HG03159 (cell line): ENCODE data around the gene VSIG10.
"Not testable (repeated sequence)": the region's sequence is repeated elsewhere in the genome, so short reads cannot be mapped to it uniquely, and the experiment has no call there.

ENCODE experiments used
- ATAC-seq: cut with Tn5 transposase; IDR thresholded peaks from one replicate; pipeline ENCODE4 v1.9.1; 2021; ENCODE audit warnings: mild to moderate bottlenecking, moderate library complexity; ENCODE audit not compliant: unreplicated experiment

The VSIG10 gene

DNA sequence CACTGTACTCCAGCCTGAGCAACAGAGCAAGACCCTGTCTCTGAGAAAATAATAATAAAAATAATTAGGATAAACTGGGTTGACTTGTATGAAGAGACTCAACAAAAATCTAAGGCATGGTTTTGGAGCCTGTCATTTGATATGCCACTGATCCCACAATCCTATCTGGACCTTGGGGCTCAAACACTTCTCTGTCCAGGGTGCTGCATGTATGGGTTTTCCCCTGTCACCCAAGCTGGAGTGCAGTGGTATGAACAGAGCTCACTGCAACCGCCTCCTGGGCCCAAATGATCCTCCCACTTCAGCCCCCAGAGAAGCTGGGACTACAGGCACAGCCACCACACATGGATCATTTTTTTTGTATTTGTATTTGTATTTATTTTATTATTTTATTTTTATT, 5.3 kb upstream of the VSIG10 start:
- no peak for ATAC-seq

DNA sequence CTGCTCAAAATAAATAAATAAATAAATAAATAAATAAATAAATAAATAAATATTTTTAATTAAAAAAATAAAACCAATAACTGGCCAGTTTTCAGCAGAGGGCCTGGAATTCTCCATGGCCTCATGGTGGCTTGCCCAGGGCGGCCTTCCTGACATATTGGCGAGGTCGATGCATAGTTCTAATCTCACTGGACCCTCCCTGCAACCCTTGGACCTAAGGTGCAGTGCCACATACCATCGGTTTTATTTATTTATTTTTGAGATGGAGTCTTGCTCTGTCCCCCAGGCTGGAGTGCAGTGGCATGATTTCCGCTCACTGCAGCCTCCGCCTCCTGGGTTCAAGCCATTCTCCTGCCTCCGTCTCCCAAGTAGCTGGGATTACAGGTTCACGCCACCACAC, 3.9 kb upstream of the VSIG10 start:
- no peak for ATAC-seq

DNA sequence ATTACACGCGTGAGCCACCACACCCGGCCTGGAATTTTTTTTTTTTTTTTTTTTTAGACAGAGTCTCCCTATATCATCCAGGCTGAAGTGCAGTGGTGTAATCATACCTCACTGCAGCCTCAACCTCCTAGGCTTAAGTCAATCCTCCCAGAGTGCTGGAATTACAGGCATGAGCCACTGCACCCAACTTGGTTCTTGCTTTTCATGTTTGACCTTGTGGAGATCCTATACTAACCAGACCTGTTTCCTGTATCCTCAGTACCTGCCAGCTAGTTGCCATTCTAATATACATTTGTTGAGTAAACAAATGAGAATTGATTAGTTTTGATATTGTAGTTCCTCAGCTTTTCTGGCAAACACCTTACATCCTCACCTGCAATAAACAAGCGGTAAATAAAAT, 3.2 kb upstream of the VSIG10 start:
- no peak for ATAC-seq

DNA sequence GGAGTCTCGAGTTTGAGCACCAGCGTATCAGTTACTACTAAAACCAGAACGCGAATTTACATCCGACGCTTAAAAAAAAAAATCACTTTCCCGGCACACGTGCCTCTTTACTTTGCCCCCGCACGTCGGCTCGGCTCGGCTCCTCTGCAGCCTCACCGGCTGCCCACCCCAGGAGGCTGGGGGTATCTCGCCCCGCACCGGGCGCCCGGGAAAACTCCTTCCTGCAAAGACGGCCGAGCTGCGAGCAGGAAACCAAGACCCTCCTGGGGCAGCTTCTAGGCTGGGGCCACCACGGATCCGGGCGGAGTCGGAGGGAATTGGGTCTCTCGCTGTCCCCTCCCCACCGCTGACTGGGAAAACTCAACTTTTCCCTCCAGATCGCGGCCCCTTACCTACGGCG, 610 bp downstream of the VSIG10 start:
- ATAC-seq = no peak

DNA sequence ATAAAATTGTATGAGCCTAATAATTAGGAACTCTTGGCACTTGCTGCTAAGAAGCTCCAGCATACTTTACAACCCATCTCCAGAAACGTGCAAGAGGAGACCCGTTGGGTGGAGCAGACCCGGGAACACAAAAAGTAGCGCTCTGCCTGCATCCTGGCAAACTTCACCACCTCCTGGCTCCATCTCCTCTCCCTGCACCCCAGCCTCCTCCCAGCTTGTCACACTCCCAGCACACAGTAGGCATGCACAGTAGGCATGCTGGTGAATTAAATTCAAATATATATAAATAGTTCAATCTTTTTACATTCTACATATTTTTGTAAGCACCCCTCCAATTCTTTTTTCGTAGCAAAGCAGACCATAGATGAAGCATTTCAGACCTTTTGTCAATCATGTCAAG, 1.2 kb downstream of the VSIG10 start:
- no peak for ATAC-seq

DNA sequence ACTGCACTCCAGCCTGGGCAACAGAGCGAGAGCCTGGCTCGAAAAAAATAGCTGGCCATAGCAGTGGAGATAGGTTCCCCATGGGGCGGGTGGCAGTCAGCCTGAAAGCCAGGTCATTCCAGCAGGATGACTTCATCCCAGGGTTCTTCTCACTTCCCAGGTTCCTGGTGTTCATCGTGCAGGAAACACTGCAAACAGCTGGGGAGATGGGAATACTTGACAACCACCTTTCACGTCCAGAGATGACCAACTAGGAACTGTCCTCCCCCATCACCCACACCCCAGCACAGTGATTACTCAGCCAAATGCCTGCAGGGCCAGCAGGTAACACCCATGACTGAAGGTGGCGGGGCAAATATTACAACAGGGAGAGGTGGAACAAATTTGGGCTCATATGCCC, 1.7 kb downstream of the VSIG10 start:
- ATAC-seq = no peak

DNA sequence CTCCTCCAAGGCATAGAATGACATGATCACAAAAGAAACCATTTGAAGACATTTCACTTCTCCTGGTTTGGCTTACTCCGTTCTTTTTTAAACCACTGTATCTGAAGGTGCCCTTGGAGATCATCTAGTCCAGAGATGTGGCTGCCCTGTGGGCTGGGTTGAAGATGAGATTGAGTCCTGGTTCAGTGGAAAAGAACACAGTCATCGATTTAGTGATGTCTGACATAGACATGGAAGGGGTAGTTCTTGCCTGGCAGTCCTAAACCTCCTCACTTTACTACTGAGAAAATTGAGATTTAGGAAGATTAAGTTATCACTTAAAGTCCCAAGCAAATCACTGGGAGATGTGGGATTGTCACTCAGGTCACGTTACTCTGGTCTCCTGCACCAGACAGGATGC, 2.8 kb downstream of the VSIG10 start:
- ATAC-seq = no peak

DNA sequence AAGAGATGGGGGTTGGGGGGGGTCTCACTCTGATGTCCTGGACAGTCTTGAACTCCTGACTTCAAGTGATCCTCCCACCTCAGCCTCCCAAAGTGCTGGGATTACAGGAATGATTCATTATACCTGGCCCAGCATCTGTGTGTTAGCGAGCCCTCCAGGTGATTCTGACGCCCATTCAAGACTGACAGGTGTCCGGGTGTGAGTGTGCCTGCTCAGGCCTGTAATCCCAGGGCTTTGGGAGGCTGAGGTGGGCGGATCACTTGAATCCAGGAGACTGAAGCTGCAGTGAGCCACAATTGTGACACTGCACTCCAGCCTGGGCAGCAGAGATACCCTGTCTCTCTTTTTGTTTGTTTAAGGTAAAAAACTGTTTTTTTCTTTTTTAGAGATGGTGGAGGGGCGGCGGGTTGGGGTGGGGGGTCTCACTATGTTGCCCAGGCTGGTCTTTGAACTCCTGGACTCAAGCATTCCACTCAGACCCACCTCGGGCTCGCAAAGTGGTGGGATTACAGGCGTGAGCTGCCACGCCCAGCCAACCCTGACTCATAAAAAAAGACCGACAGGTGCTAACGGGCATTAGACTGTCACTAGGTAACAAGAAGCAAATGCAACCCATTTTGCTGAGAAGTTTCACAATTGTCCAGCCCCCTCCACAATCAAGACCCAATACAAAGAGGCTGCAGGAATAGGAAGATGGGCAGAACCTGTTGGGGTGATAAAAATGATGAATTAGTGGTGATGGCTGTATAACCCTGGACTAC, 4.7 kb downstream of the VSIG10 start:
- no peak for ATAC-seq

DNA sequence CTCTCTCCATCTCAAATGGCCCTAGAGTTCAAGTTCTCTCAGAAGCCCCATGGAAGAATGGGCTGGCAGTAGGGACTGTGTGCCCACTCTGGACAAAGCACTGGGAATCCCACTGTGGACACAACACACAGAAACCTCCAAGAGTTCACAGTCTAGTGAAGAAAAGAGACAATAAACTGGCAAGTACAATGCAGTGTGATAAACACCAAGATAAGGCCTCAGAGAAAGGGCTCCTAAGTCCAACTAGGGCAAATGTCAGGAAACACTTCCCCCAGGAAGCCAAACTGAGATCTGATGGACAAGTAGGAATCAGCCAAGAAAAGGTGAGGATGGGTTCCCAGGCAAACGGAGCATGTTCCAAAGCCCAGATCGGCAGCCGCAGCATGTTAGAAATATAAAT, 5.4 kb downstream of the VSIG10 start:
- no peak for ATAC-seq

DNA sequence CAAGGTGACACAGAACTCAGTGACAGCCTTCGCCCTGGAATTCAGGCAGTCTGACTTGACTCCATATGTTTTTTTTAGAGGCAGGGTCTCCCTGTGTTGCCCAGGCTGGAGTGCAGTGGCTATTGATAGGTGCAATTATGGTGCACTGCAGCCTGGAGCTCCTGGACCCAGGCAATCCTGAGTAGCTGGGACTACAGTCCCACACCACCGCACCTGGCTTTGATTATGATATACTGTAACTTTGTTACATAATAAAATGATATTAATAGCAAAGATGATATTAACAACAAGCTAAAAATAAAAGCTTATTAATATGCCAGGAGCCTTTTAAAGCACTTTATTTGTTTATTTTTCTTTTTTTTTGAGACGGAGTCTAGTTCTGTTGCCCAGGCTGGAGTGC, 9.8 kb downstream of the VSIG10 start:
- no peak for ATAC-seq

DNA sequence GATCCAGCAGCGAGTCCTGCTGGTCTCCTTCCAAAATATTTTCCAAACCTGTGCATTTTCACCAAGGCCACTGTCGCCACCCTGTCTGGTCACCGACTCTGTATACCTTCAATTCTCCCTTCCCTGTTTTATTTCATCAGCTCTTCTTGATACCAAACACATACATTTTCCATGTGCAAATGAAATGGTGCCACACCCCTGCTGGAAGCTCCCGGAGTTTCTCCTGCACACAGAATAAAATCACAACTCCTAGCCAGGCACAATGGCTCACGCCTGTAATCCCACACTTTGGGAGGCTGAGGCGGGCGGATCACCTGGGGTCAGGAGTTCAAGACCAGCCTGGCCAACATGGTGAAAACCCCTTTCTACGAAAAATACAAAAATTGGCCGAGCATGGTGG, 14.0 kb downstream of the VSIG10 start:
- ATAC-seq = no peak

DNA sequence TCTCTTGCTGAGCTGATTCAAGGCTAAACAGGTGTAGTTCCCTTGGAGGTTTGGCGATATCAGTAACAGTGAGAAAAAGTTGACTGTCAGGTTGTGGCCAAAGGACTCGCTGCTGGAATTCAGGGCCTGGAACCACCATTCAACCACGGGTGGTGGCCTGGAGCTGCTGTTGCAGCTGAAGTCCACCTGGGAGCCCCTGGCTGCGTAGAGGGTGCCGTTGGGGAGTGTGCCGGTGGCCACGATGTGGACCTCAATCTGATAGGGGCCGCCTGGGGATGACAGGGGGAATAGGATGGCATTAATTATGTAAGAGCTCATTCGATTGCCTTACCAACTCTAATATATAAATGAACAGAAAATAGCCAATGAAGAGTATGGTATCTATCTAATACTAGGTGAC, 21.6 kb downstream of the VSIG10 start:
- ATAC-seq = no peak

DNA sequence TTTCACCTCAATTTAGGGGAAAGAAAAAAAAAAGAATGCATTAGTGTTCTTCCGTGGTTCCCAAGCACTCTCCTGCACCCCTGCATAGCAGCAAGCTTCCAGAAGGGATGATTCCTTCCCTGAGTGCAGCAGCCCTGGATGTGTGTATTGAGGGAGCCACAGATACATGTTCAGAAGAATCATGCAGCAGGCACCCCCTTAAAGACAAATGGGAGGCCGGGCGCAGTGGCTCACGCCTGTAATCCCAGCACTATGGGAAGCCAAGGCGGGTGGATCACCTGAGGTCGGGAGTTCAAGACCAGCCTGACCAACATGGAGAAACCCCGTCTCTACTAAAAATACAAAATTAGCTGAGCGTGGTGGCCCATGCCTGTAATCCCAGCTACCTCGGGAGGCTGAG, 22.3 kb downstream of the VSIG10 start:
- ATAC-seq = not testable (repeated sequence)

DNA sequence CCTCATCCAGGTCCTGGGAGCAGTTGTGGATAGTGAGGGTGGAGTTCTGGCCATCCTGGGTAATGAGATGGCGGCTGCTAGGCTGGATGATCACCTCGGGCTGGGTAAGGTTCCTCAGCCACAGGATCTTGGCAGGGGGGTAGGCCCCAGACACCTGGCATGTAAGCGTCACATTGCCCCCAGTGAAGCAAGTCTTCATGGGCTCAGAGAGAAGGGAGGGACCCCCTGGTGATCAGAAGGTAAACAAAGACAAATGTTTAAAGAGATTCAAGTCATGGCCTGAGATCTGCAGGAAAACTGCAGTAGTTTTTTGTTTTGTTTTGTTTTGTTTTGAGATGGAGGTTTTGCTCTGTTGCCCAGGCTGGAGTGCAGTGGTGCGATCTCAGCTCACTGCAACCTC, 30.0 kb downstream of the VSIG10 start:
- ATAC-seq = no peak

DNA sequence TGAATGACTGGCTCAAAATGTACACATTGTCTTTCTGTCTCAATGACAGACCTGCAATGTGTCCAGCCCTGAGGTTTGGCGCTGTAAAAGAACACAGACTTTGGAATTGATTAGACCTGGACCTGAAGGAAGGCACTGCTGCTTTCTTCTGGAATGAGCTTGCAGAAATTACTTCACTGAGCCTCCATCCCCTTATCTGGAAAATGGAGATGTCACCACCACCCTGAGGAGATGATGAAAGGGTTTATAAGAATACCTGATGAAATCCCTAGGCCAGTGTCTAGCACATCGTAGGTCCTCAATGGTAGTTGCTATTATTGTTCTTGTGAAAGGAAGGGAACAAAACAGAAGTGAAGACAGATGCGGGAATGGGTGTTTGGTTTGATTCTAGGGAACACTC, 33.2 kb downstream of the VSIG10 start:
- ATAC-seq = no peak

DNA sequence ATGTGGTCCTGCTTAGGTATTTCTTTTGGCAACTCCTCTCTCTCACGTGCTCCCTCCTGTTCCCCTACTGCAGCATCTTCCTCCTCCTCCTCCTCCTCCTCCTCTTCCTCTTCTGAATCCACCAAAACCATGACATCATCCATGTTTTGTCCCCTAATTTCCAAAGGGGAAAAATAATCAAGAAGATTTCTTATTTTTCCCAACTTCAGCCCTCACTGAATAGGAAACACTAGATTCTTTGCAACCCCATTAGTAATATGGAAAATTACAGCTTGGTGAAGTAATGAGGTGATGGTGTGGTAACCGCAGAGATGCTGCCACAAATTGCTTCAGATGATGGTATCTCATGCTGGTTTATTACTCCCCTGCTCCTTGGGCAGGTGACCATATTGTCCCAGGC, 35.4 kb downstream of the VSIG10 start:
- ATAC-seq = no peak

DNA sequence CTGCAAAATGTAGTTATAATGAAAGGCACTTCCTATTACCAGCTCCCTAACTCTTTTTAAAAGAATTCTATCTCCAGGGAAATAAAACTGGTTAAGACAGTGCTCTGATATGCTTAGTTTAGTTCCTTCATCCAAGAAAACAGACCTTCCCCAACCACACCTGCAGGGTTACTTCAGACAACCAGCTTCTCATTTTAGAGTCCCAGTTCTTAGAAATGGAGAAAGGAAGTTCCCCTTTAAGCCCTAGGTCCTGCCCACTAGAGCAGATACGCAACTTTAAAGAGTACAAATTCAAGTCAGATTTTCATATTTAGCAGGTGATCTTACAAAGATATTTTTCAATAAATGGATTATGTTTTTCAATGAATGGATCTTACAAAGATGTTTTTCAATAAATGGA, 38.4 kb downstream of the VSIG10 start:
- ATAC-seq = no peak

DNA sequence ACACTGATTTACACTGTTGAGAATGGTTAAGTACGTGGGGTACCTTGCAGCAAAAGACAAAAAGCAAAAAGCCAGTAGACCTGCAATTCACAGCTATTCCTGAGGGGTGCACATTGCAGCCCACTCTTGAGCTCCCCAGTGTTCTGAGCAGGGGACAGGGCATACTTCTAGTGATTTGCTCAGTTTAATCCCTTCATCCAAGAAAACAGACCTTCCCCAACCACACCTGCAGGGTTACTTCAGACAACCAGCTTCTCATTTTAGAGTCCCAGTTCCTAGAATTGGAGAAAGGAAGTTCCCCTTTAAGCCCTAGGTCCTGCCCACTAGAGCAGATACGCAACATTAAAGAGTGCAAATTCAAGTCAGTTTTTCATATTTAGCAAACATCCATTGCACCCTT, 39.2 kb downstream of the VSIG10 start:
- no peak for ATAC-seq

DNA sequence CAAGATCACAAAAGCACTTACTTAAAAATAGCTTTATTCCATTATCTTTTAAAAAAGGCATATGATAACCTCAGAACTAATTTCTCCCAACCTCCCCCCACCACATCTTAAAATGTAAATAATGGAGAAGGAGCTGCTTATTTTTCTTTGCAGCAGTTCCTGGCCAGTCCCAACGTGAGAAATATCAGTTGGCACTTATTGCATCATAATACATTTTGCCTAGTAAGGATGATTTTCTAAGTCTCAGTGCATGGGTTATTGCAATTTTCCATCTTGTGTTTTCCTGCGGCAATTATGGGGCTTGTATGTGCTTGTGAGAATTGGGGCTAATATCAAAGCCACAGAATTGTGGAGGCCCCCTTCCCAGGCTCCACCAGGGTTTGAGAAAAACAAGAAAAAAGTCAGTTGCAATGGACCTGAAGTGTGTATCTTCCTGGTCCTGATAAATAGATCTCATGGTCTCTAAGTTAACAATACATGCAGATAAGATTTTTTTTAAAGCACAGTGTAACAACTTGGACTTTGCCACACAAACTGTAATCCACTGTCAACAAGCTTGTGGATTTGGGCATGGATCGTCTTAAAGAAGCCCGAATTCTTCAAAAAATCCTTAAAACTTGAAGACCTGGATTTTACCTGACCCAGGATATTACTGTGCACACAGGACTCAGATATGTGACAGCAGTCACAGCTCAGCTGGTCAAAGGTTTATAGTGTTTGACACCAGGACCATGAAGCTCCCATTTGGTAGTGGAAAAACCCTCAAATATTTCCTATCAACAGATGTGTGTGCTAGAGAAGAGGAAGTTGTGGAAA, 40.0 kb downstream of the VSIG10 start:
- no peak for ATAC-seq

DNA sequence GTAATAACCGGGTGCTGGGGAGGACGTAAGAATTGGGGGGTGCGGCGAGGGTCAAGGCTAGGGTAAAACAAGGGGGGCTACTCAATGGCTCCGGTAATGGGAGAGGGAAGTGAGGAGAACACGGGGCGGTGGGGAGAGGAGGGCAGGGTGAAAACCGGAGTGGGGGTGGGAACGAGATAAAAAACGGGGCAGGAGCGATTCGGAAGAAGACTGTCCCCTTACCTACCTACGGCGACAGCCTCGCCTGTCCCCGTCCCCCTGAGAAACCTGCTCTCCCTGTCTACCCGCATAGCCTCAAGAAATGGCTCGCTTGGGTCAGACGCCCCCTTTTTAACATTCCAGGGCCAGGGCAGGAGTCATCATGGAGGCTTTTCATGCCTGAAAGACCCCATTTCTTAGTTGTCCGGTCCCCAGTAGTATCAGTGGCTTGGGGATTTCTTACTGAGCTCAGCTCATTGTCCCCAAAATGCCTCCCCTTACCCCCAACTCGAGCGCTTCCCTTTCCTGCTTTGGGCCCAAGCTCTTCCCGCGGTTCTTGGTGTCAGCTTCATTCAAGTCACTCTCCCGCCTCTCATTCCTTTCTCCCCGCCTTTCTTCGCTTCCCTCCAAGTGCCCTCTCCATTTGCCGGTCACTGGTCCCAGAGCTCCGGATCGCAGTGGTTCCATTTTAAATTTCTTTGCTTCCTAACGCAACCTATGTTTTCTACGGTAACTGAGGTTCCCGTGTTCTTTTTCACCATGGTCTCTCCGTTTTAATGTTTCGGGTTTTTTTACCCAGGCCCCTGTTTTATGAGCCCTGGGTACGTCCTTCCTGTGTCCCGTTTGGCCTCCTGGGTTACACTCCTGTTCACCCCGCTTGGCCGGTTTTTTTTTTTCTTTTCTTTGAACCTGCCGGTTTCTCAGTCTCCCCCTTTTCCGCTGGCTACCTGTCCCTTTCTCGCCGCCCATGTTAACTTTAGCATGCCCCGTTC, 41.7 kb downstream of the VSIG10 start:
- no peak for ATAC-seq
